Measurements from ENCODE around the gene CHRNA7. TPM values are rescaled to one million over a fixed set of nuclear protein-coding genes. Genes with fewer than 3 reads are reported as not detected.
"Not testable (repeated sequence)": the region's sequence is repeated elsewhere in the genome, so short reads cannot be mapped to it uniquely, and the experiment has no call there.

Gene CHRNA7
- total RNA-seq, 2 experiments from 2014 or later, result not detected

DNA sequence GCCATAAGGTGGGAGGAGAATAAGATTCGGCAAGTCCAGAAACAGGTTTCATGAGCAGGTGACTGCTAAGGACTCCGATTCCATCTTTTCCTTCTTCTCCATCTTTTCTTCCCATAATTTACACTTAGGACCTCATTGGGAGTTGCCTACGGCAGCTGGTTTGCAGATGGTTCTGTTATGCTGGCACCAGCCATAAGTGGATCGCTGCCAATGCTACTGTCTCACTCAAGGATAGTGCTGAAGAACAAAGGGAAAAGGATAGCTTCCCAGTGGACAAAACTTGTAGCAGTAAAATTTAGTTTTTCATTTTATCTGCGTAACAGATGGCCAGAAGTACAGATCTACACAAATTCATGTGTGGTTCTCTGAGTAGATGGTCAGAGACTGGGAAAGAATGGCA lies 178.8 kb downstream of the CHRNA7 start:
- CTCF ChIA-PET; H3K36me3 Mint-ChIP-seq (ENCODE audit: low read depth); H3K27ac Mint-ChIP-seq; POLR2A ChIA-PET; H3K9me3 Mint-ChIP-seq; H3K4me1 Mint-ChIP-seq; H3K27me3 Mint-ChIP-seq; DNase-seq; H3K4me3 Mint-ChIP-seq: not testable (repeated sequence)

DNA sequence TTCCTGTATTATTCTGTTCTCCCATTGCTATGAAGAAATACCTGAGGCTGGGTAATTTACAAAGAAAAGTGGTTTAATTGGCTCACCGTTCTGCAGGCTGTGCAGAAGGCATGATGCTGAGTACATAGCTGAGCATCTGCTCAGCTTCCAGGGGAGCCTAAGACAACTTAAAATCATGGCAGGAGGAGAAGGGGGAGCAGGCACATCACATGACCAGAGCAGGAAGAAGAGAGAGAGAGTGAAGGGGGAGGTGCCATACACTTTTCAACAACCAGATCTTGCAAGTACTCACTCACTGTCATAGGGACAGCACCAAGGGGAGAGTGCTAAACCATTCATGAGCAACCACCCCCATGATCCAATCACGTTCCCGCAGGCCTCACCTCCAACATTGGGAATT lies 188.4 kb downstream of the CHRNA7 start:
- DNase-seq, result no peak
- Mint-ChIP-seq H3K36me3 (ENCODE audit: low read depth) (no peaks in the 10 kb centered on the region), H3K27ac (no peak overlapping the region), H3K9me3 (no peaks in the 10 kb centered on the region), H3K27me3 (peaks cover 2% of the 10 kb centered on the region), H3K4me1 (no peaks in the 10 kb centered on the region), H3K4me3 (no peak overlapping the region)
- ChIA-PET CTCF (interaction anchor here (0.5 kb wide), 1 partner anchor 592 kb away, joined by 3 read pairs; no protein-coding TSS in a partner anchor), POLR2A (no interaction called here)

Other genes with a start within 250 kb of the CHRNA7 start
- gene OTUD7A, start 159.8 kb upstream of the CHRNA7 start, total RNA-seq, result 1 to 10 TPM; 1.8 to 2.3 TPM

All from activated CD4-positive, alpha-beta memory T cell treated with anti-CD3 and anti-CD28 coated beads, Interleukin-2, amount 10 ng/mL, durations not matched to agents 7 days and 5 days (primary cell).